Urothelium cell line (cell line): ENCODE measurements around the gene SLC25A20.
A peak's percentile ranks its signal among the peaks of the same experiment; 100 is the strongest.

Experiments
- DNase-seq: peaks from one replicate; pipeline ENCODE4 v3.0.0; 2011; ENCODE audit warnings: low spot score, mixed read lengths
- FAIRE-seq: peaks from 2 replicates; lab custom pipeline; 2011; peaks lifted over from hg19 to GRCh38; lab: Jason Lieb, UNC

Gene SLC25A20

DNA sequence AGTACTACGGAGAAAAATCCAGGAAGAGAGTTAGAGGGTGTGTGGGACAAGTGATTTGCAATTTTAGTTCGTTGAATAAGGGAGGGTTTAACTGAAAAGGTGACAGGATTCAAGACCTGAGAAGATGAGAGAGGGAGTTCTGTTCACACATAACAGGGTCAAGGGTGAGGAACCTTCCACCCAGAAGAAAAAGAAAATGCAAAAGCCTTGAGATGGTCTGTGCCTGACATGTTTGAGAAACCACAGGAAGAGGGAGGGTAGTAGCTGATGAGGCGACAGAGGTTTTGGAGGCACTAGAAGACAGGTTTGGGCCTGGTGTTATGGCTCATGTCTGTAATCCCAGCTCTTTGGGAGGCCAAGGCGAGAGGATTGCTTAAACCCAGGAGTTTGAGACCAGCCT lies 591 bp upstream of the SLC25A20 start:
- no peak for FAIRE-seq
- DNase-seq, result no peak

DNA sequence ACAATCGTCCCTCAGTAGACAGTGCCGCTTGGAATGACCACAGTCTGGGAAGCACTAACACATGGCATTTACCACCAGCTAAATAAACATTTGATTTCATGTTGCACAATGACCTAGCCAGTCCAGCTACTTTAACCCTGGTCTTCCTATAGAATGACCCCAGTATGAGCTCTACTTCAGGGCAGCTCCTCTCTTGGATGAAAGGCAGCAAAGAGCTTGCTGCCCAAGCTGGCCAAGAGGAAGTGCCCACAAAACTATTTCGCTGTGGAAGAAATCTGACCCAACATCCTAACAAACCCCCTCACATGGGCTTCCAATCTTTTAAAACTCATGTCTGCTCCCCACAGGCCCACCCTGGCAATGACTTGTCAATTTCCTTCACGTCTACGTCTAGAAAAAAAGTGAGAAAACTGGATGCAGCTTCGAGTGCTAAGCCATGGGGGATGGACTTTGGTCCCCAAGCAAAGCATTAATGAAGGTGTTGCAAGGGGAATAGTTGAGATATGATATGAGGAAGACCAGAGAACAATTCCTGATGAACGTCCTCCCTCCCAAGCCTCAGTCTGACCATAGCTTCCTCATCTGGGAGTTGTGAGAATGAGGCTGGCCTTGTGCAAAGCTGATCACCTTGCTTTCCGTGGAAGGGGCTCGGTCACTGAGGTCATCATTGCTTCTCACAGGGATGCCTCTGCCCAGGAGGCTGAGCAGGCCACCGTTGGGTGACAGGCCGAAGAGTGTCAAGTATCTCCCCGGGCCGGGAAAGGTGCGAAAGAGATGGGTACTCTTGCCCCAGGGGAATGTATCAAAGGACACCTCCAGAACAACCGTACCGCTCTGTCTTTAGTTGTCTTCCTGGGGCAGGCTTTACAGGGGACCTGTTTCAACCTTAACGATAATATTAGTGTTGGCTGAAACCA lies 964 bp downstream of the SLC25A20 start:
- FAIRE-seq, result no peak
- DNase-seq, result no peak

- DNase-seq (no peak), FAIRE-seq (no peak)
Observed at GRCh38 chr3:48896936-48897335, 1.7 kb downstream of the SLC25A20 start.

DNA sequence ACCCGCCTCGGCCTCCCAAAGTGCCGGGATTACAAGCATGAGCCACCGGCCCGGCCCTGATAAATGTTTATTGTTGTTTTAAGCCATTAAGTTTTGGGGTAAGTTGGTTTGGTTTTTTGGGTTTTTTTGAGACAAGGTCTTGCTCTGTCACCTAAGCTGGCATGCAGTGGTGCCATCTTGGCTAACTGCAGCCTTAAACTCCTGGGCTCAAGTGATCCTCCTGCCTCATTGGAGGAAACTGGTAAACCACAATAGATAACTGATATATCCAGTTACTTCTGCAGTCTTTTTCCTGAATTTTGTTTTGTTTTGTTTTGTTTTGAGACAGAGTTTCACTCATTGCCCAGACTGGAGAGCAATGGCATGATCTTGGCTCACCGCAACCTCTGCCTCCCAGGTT lies 4.2 kb downstream of the SLC25A20 start:
- DNase-seq, result no peak
- FAIRE-seq, result no peak

DNA sequence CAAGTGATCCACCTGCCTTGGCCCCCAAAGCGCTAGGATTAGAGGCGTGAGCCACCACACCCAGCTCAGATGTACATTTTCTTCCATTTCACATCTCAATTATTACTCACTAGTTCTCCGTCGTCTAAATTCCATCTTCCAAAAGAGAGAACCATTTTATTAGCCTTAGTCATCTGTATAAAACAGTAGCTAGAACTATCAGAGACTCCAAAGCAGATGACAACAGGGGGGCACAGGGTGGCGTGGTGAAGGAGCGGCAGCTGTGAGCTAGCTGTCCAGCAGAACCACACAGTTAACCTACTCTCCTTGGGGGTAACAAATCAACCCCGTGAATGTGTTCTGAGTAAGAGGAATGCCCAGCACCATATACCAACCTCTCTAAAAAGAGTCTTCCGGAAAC lies 7.1 kb downstream of the SLC25A20 start:
- DNase-seq, result no peak

GRCh38 chr3:48885753-48886152 lies 12.9 kb downstream of the SLC25A20 start:
- DNase-seq (no peak), FAIRE-seq (no peak)

More for the DNA sequence above, 7.1 kb downstream of the SLC25A20 start:
- no peak for FAIRE-seq

DNA sequence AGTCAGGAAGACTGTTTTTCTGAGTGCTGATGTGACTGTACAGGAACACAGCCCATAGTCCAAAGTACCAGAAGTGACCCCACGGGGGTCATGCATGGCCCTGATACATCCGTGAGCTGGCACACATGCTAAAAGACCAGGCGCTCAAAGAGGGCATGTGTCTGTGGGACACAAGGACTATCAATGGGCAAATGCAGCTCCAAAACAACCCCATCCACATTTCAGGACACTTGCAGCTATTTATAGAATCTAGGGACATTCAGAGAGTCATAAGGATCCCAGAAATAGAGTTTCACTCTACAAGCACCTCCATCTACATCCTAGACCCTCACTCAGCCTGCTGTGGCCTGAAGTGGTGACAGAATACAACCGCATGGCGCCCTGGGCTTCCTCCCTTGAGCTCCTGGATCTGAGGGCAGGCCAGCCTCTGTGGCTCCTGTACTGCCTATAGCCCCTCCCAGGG lies 17.0 kb downstream of the SLC25A20 start:
- DNase-seq (no peak), FAIRE-seq (no peak)

DNA sequence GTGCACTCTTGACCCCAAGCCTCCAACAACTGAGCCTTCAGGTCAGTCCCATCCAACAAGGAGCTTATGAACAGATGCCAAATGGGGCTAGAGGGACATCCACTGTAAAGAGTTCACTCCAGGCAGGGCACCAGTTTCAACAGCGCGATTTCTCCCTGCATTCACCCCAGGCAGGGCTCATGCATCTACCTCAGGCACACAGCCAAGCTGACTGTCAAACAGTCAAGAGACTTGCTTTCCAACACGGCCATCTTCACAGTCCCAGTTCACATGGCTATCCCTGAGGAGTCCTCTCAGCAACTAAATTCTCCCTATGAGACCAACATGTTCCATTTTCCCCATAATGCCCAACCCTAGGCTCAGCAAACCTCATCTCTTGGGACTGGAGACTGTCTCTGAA lies 17.7 kb downstream of the SLC25A20 start:
- FAIRE-seq (no peak), DNase-seq (no peak)

DNA sequence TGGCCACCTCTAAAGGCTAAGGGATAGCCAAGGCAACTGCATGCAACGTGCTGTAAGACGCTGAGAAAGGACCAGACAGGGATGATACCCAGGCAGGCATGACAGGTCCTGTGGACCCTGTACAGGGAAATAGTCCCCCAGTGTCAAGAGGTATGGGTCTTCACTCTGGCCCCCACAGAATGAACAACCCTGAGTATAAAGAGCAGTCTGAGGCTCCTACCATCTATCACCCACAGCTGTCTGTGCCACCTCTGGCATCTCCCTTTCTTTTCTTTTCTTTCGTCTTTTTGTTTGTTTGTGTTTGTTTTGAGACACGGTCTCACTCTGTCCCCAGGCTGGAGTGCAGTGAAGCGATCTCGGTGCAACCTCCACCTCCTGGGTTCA lies 18.7 kb downstream of the SLC25A20 start:
- DNase-seq, result no peak
- FAIRE-seq, result no peak

DNA sequence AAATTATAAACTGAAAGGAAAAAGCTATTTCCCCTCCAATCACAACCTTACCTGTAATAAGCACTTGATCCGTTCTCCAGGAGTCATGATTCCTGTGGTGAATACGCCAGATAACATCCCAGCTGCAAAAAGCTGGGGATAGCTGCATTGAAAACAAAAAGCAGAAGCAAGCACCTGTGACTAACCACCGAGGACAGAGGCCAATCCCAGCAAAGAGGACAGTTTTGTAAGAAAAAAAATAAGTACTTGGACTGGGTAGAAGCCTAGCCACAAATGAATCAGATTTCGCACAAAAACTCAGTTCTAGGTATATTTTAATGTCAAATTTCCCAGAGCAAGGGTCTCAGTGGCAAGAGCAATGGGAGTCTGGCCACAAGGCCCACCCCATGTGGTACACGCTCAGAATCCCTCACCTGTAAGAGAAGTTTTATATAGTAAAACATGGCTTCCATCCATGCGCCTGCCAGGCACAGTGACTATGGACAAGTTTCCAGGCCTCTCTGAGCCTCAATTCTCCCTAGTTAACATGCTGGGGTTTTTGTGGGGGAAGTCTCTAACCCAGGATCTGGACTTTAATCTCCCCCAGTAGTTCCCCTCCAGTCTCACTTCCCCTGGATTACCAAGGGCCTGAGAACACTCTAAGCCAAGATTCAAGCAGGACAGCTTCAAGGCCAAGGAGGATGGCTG lies 19.2 kb downstream of the SLC25A20 start:
- FAIRE-seq (no peak), DNase-seq (no peak)

DNA sequence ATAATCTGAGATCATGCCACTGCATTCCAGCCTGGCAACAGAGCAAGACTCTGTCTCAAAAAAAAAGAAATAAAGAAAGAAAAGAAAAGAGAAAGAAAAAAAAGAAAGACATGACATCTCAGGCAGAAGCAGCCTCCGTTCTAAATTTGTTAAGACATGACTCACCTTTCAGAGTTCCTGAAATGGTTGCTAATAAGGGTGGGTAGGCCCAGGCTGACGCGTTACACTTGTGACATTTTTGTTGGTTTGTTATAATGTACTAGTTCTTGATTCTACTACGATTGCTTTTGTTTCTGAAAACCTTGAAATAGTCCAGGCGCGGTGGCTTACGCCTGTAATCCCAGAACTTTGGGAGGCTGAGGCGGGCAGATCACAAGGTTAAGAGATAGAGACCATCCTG lies 21.0 kb downstream of the SLC25A20 start:
- DNase-seq (no peak), FAIRE-seq (no peak)

DNA sequence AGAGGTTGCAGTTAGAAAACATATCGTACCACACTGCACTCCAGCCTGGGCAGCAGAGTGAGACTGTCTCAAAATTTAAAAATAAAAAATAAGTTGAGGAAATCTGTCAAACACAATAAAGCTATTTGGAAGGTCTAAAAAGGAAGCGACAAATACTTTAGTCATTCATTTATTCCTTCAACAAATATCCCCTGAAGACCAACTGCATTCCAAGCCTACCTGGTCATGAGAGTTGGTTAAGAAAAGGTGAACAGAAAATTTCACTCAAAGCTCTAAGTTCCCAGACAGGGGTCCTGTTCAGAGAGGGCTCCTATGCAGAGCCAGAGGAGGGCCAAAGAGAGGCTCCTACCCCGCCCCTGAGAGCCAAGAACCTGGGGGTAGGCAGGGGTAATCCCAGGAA lies 35.6 kb downstream of the SLC25A20 start:
- FAIRE-seq (no peak), DNase-seq (no peak)

- DNase-seq (peak; percentile 2), FAIRE-seq (no peak)
Observed at GRCh38 chr3:48859206-48859605, 39.5 kb downstream of the SLC25A20 start.

DNA sequence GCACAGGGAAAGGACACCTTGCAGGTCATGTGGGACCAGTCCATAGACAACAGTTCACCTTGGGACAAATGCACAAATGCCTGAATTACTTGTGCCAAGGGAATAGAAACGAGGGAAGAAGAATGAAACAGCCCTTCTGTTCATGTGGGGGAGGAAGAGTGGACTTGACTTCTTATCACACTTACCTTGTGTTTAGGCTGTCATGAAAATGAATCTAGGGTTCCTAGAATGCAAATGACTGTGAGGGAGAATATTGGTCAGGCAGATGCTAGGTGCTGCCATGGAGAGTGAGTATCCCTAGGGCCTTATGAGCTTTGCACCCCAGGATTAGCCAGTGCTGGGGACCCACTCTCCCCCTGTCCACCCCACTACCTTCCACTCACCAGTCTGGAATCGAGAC lies 40.0 kb downstream of the SLC25A20 start:
- FAIRE-seq, result no peak
- no peak for DNase-seq

GRCh38 chr3:48857641-48858040 lies 41.0 kb downstream of the SLC25A20 start:
- DNase-seq (no peak), FAIRE-seq (no peak)

GRCh38 chr3:48856469-48856868 lies 42.2 kb downstream of the SLC25A20 start:
- FAIRE-seq, result no peak

GRCh38 chr3:48855681-48856447 lies 42.8 kb downstream of the SLC25A20 start:
- DNase-seq (peak; percentile 4), FAIRE-seq (no peak)

More at GRCh38 chr3:48856469-48856868, 42.2 kb downstream of the SLC25A20 start:
- DNase-seq, result peak; percentile 5

DNA sequence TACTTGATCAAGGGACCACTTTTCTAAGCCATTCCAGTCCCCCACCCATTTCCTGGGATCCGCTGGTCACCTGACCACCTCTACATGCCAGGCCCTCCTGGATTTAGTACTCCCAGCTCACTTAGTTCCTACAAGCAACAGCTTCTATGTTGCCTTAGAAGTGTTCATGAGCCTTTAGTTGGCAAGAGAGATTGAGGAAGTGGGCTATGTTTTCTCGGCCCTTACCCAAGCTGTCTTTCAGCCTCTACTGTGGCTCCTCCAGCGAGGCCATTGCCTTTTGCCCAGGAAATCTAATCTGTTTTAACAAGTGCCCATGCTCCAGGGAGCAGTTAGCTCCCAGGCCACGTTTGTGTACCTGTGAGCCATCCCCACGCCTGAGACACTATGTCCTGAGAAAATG lies 46.5 kb downstream of the SLC25A20 start:
- FAIRE-seq (no peak), DNase-seq (no peak)

DNA sequence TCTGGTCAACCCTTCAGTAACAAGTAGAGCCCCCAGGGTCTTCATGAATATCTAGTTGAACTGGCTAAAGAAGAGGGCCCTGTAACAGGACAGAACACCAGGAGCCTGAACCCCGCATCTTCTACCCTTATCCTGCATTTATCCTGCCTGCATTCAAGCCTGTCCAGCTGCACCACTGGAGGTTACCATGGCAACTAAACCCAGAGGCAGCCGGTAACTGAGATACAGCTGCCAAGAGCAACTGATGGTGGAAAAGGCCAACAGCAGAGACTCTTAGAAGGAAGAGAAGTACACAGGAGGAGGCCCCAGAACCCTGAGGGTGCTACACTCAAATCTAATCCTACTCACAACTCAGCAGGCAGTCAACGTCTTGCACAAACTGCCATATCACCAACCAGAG lies 47.3 kb downstream of the SLC25A20 start:
- no peak for FAIRE-seq

GRCh38 chr3:48848816-48849515 lies 49.7 kb downstream of the SLC25A20 start:
- DNase-seq (no peak), FAIRE-seq (no peak)

More for the DNA sequence above, 47.3 kb downstream of the SLC25A20 start:
- no peak for DNase-seq
